Heart left ventricle (tissue), 16 donors: ENCODE measurements around the gene SEC23B. TPM values are rescaled to one million over a fixed set of nuclear protein-coding genes. Genes with fewer than 3 reads are reported as not detected.

Source experiments
- ATAC-seq, 4 donors: fragments of 200-7000 bp; cut with Tn5 transposase; one replicate each; pipeline ENCODE4 v1.9.1; 2020 to 2022; ENCODE audit warnings: moderate library complexity in 4 of 4, mild to moderate bottlenecking in 3 of 4, moderate number of reproducible peaks in 1 of 4
- DNase-seq, 5 donors: peaks; one replicate each; pipeline ENCODE4 v3.0.0-alpha.2; 2020
- H3K27ac ChIP-seq, 12 donors: fragments of 200-600 bp; sonication (generic) in 4 of 12; one replicate each; pipeline versions ENCODE4 v1.5.0 to v1.8.0; 2016 to 2022; ENCODE audit warnings: mild to moderate bottlenecking in 2 of 12
- H3K27me3 ChIP-seq, 9 donors: fragments of 200-600 bp; sonication (generic) in 2 of 9; one replicate each; pipeline versions ENCODE4 v1.5.1 to v1.8.0; 2016 to 2022; ENCODE audit warnings: mild to moderate bottlenecking in 3 of 9
- H3K36me3 ChIP-seq, 9 donors: fragments of 200-600 bp; sonication (generic) in 2 of 9; one replicate each; pipeline versions ENCODE4 v1.5.0 to v1.8.0; 2018 to 2022; ENCODE audit warnings: mild to moderate bottlenecking in 2 of 9
- H3K4me1 ChIP-seq, 12 donors: fragments of 200-600 bp; sonication (generic) in 4 of 12; one replicate each; pipeline versions ENCODE4 v1.5.0 to v1.8.0; 2016 to 2022; ENCODE audit warnings: mild to moderate bottlenecking in 3 of 12
- H3K4me3 ChIP-seq, 12 donors: fragments of 200-600 bp; sonication (generic) in 4 of 12; one replicate each; pipeline versions ENCODE4 v1.5.0 to v1.8.0; 2017 to 2022; ENCODE audit warnings: mild to moderate bottlenecking in 9 of 12, moderate library complexity in 4 of 12
- H3K9me3 ChIP-seq, 12 donors: fragments of 200-600 bp; sonication (generic) in 4 of 12; one replicate each; pipeline versions ENCODE4 v1.5.0 to v1.8.0; 2016 to 2022; ENCODE audit warnings: mild to moderate bottlenecking in 1 of 12
- POLR2A ChIP-seq, 2 donors: fragments of 450-650 bp; IDR thresholded peaks; one replicate each; pipeline ENCODE4 v1.6.1; 2017; ENCODE audit warnings: antibody characterized with exemption in 2 of 2, mild to moderate bottlenecking in 2 of 2, moderate library complexity in 2 of 2
- WGBS, 4 donors: extraction: QIAGEN DNeasy Blood & Tissue Kit in 2 of 4; methylation state at CpG; one replicate each; pipeline versions ENCODE4 v1.1.5 to v1.1.7; 2013 to 2018; 5-methylcytosine and 5-hydroxymethylcytosine counted together
- intact Hi-C, 10 donors: fragments of 100-400 bp; cut with DNase I; formaldehyde crosslinking; loops; one replicate each; pipeline versions ENCODE4 v1.11.1 to v1.14.2; 2022
- long read RNA-seq, 3 donors: library from polyadenylated mRNA; unstranded; transcript quantifications; one replicate each; pipeline ENCODE4 v2.0.0, GENCODE V29; 2020 to 2021
- polyA plus RNA-seq, 2 donors: library from polyadenylated mRNA; stranded (reverse); fragments of 200-250 nt; gene quantifications; one replicate each; pipeline ENCODE4 v1.2.3, GENCODE V29; 2013
- total RNA-seq, 9 donors: library from RNA; depleted of rRNA in 2 of 9; stranded (reverse); fragments of >200 nt in 2 of 9; fragmentation: NEBNext Ultra II Directional in 3 of 9; extraction: Animal tissue kit (Norgen Biotek cat#: 25700) in 3 of 9; gene quantifications; one replicate each; pipeline versions ENCODE4 v1.1.0 to v1.2.4, GENCODE V29; 2016 to 2023
- TF ChIP-seq, protein P1 (sequence below), 12 donors: fragments of 200-600 bp; sonication (generic) in 4 of 12; IDR thresholded peaks; one replicate each; pipeline versions ENCODE4 v1.5.0 to v1.8.0; 2018 to 2022; ENCODE audit warnings: antibody characterized with exemption in 12 of 12, mild to moderate bottlenecking in 5 of 12
- donor health status: ischemic (EF 13 %, LVEDD 7.1; RV severe dilation, severe dysfunction).
- donor health status: healthy with polysubstance abuse.
- donor health status: DM: no; HTN: yes; CAD: no.
- donor health status: DM: no; HTN: no; CAD: no.
- donor health status: ischemic (EF 25% LVEDD 6.9; RV normal size, moderate dysfunction).
- donor health status: ischemic (EF 25% LVEDD 5.7; RV mildly dilated, moderate dysfunction).
- donor health status: healthy.
- donor health status: DM: yes; HTN: yes; CAD: no.
- donor health status: ischemic (EF 35%, LVEDD 5.7; RV mildly dilated, moderate dysfunction).
- donor health status: nonischemic (EF 11% LVEDD 7.7; RV severe dilation, severe dysfunction).
- donor health status: DM: yes; HTN: yes; CAD: no.
- donor health status: PGD.
- donor health status: ischemic (EF 29% LVEDD 5.4; RV normal size, mild dysfunction).
- donor health status: nonischemic (EF 23%, LVEDD 6.1; RV moderate dilation, normal function).

SEC23B gene
- total RNA-seq (10 to 100 TPM in 7 of 9 donors, 1 to 10 TPM in 2; 8.5 to 29.2 (median 11.9) TPM), polyA plus RNA-seq (10 to 100 TPM in 1 of 2 donors, 1 to 10 TPM in 1; 1.8 to 17.0 TPM)
- long read RNA-seq, donor 1, partial matches to known transcripts, result 2 of 11 reads
- long read RNA-seq, donor 1, other reads (novel, unspliced or antisense), result 3 of 11 reads
- long read RNA-seq, donor 2, transcript SEC23B-204 (20 exons, 3,484 nt), result minor isoform, 23 of 80 reads
- long read RNA-seq, donor 2, transcript SEC23B-202 (20 exons, 3,464 nt), result major isoform, 36 of 80 reads
- long read RNA-seq, donor 2, partial matches to known transcripts, result 10 of 80 reads
- long read RNA-seq, donor 2, other reads (novel, unspliced or antisense), result 11 of 80 reads
- long read RNA-seq, donor 3, transcript SEC23B-204 (20 exons, 3,484 nt), result major isoform, 5 of 13 reads
- long read RNA-seq, donor 3, partial matches to known transcripts, result 5 of 13 reads
- long read RNA-seq, donor 3, other reads (novel, unspliced or antisense), result 1 of 13 reads

DNA sequence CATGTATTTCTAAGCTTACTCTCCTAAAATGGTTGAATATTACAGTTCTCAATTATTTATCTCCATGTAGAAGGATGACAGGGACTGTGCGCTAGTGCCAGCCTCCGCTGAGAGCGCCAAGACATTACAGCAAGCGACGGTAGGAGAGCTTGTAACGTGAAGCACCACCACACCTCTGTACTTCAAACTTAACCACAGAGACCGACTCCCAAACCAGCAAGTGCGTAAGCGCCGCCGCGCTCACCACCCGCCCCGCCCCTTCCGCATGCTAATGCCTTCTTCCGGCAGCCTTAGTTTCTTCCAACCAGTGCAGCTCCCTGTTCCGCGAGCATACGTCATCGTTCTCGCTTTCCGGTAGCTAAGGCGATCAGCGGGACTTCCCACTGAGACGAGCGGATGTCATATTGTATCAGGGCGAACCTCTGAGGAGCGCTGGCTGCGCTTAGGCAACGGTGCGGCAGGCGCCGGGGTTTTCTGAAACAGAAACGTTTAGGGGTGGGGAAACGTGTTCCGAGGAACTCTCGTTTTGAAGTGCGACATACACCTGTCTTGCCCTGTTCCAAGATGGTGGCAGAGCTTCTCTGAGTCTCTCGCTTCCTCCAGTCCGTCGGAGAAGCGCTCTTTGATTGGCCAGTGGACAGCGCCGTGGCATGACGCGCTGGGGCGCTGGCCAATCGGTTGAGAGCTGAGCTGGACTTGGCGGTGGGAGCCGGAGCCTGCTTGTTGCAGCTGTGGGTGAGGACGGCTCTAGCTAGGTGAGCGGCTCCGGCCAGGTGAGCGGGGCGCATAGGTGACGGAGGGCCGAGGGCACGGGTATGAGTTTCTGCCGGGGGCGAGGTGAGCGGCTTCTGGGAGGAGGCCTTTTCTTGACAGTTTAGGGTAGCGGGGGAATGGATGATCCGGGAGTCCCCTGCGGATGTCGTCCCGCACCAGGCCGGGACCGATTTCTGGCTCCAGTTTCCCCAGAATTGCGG is at the start of gene SEC23B:
SEC23B (plus strand) TSS at position 723 of the 974 bp plus-strand sequence. CDS start 2,896 bp downstream, outside the sequence.
- H3K27ac ChIP-seq, result peak within 1 kb of the TSS; percentile 91 to 99 (median 95)
- H3K27me3 ChIP-seq, result peaks cover 0 to 23% (median 0%) of the 10 kb centered on the region in 9 donors
- H3K9me3 ChIP-seq, result no peaks in the 10 kb centered on the region
- peak within 1 kb of the TSS; percentile 68 to 96 (median 77) for H3K4me3 ChIP-seq
- H3K4me1 ChIP-seq, result peaks cover 0 to 45% (median 10%) of the 10 kb centered on the region in 12 donors
- ATAC-seq (peak; percentile 99), DNase-seq (peak; percentile 97 to 99 (median 97))
- intact Hi-C loops, result loop anchor here in 5 of 10 donors (1.0 to 10.0 kb wide), 6 partner anchors 10 to 543 kb away; partner anchors contain the start of genes DZANK1 (in 3 of the 5), POLR3F (in 3 of the 5), SMIM26 (in 3 of the 5) and MGME1 (in 1 of the 5)
- TF ChIP-seq, protein P1, sequence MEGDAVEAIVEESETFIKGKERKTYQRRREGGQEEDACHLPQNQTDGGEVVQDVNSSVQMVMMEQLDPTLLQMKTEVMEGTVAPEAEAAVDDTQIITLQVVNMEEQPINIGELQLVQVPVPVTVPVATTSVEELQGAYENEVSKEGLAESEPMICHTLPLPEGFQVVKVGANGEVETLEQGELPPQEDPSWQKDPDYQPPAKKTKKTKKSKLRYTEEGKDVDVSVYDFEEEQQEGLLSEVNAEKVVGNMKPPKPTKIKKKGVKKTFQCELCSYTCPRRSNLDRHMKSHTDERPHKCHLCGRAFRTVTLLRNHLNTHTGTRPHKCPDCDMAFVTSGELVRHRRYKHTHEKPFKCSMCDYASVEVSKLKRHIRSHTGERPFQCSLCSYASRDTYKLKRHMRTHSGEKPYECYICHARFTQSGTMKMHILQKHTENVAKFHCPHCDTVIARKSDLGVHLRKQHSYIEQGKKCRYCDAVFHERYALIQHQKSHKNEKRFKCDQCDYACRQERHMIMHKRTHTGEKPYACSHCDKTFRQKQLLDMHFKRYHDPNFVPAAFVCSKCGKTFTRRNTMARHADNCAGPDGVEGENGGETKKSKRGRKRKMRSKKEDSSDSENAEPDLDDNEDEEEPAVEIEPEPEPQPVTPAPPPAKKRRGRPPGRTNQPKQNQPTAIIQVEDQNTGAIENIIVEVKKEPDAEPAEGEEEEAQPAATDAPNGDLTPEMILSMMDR (IDR thresholded peaks at IDR 0.05), result no peak
- TF ChIP-seq POLR2A (IDR thresholded peaks at IDR 0.05), result peak; percentile 11 to 68
- H3K36me3 ChIP-seq, result peaks cover 0 to 30% (median 20%) of the 10 kb centered on the region in 9 donors
- WGBS, 4 donors, result 0 to 1% (median 0%) methylated on average over 66 to 69 of the region's 69 CpGs

DNA sequence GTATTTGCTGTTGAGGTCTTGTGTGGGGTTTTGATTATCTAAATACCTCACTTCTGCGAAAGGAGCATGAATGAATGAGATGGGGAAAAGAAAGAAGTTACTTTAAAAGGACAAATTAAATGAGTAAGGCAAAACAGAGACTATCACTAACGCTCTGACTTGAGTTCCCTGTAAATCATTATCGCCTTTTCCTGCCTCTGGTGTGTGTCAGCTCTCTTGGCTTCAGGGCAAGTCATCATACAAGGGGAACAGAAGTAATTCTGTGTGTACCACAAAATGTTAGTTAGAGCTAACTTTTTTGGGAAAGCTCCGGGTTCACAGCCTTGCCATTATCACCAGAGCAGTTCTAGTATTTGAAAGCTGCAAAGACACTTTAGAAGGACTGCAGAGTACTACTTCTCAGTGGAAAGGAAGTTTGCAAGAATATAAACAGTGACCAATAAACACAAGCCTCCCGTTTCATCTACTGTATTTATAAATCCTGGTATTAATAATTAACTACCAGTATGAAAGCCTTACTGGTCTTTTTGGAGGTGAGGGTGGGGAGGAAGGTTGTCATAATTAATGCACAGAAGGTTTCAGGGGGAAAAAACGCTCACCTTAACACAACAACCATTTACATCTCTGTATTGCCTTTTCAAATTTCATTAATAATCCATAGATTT is 42.1 kb upstream of the SEC23B start:
- no peak for TF ChIP-seq POLR2A (IDR thresholded peaks at IDR 0.05)
- TF ChIP-seq, protein P1 (IDR thresholded peaks at IDR 0.05), result no peak
- 64 to 72% (median 72%) methylated on average over 6 of the region's 6 CpGs for WGBS, 4 donors
- DNase-seq, result no peak
- H3K27me3 ChIP-seq, result no peaks in the 10 kb centered on the region
- no peak for ATAC-seq
- peak overlapping the region in 1 of 12 donors; percentile 89 for H3K4me3 ChIP-seq
- H3K36me3 ChIP-seq, result peaks cover 0 to 17% (median 9%) of the 10 kb centered on the region in 9 donors
- intact Hi-C loops, result loop anchor here in 7 of 10 donors (2.0 to 10.0 kb wide), 8 partner anchors 31 to 178 kb away; partner anchors contain the start of genes ZNF133 (in 3 of the 7), RBBP9 (in 2 of the 7), SEC23B (in 2 of the 7) and SMIM26 (in 1 of the 7)
- no peak overlapping the region for H3K27ac ChIP-seq
- H3K4me1 ChIP-seq, result peaks cover 0 to 22% (median 14%) of the 10 kb centered on the region in 12 donors
- no peaks in the 10 kb centered on the region for H3K9me3 ChIP-seq

DNA sequence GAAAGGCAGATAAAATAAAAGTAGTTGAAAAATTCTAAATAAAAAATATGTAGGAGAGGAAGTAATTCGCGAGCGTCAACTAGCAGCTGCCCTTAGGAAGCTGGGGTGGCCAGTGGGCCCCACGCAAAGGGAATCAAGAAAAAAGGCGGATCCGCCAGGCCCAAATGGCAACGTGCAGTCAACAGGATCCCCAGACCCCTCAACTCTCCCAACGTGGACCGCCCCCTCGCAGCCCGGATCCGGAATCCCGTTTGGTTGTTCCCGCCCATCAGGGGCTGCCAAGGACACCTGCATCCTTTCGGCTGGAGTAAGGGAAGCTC is 41.2 kb upstream of the SEC23B start:
- WGBS, 4 donors, result 0 to 2% (median 0%) methylated on average over 10 to 15 of the region's 15 CpGs
- Histone ChIP-seq H3K4me1 (peaks cover 0 to 22% (median 14%) of the 10 kb centered on the region in 12 donors), H3K27me3 (no peaks in the 10 kb centered on the region), H3K4me3 (peak overlapping the region; percentile 74 to 99 (median 82)), H3K9me3 (no peaks in the 10 kb centered on the region), H3K27ac (peak overlapping the region in 11 of 12 donors; percentile 73 to 95 (median 88)), H3K36me3 (peaks cover 0 to 25% (median 16%) of the 10 kb centered on the region in 9 donors)
- no peak for TF ChIP-seq POLR2A (IDR thresholded peaks at IDR 0.05)
- TF ChIP-seq, protein P1 (IDR thresholded peaks at IDR 0.05), result no peak
- no peak for DNase-seq
- peak; percentile 62 to 85 (median 78) for ATAC-seq
- intact Hi-C loops, result loop anchor here in 7 of 10 donors (2.0 to 10.0 kb wide), 8 partner anchors 30 to 179 kb away; partner anchors contain the start of genes ZNF133 (in 3 of the 7), RBBP9 (in 2 of the 7), SEC23B (in 2 of the 7) and SMIM26 (in 1 of the 7)
